ENCODE data around the gene CAMK2D.

GRCh38 chr4:113743690-113744089 lies 17.8 kb downstream of the CAMK2D start:
- TF ChIP-seq, protein P1, sequence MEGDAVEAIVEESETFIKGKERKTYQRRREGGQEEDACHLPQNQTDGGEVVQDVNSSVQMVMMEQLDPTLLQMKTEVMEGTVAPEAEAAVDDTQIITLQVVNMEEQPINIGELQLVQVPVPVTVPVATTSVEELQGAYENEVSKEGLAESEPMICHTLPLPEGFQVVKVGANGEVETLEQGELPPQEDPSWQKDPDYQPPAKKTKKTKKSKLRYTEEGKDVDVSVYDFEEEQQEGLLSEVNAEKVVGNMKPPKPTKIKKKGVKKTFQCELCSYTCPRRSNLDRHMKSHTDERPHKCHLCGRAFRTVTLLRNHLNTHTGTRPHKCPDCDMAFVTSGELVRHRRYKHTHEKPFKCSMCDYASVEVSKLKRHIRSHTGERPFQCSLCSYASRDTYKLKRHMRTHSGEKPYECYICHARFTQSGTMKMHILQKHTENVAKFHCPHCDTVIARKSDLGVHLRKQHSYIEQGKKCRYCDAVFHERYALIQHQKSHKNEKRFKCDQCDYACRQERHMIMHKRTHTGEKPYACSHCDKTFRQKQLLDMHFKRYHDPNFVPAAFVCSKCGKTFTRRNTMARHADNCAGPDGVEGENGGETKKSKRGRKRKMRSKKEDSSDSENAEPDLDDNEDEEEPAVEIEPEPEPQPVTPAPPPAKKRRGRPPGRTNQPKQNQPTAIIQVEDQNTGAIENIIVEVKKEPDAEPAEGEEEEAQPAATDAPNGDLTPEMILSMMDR (conservative IDR thresholded peaks at IDR 0.05; ENCODE audit: low read depth, low read length) = no peak
- no peak for TF ChIP-seq EZH2phosphoT487 (IDR thresholded peaks at IDR 0.05; ENCODE audit: borderline replicate concordance, low read length)
